Caco-2 (cell line): ENCODE results near the gene MEF2C. TPM values are rescaled to one million over a fixed set of nuclear protein-coding genes. Genes with fewer than 3 reads are reported as not detected.

Experiments
- BruUV-seq: library from RNA; stranded (reverse); fragments of 400-500 nt; replicated peaks from 2 replicates; lab custom pipeline; 2021; lab: Mats Ljungman, UMichigan
- CTCF ChIA-PET: fragments of 300-600 bp; sonication (Branson Sonifier 250); formaldehyde crosslinking; loops from one replicate; lab custom pipeline; 2022; ENCODE audit warnings: antibody characterized with exemption; lab: Charles Lee
- POLR2A ChIA-PET: fragments of 300-600 bp; sonication (Branson Sonifier 250); formaldehyde crosslinking; loops from one replicate; lab custom pipeline; 2022; ENCODE audit warnings: antibody characterized with exemption; lab: Charles Lee
- DNase-seq, 2 experiments: peaks; one replicate each; pipeline versions ENCODE4 v3.0.0 to v3.0.0-alpha.2; 2020 to 2022
- H3K27me3 ChIP-seq: replicated peaks from 2 replicates; pipeline ENCODE4 v1.6.0; 2011; ENCODE audit warnings: low read length; ENCODE audit not compliant: control insufficient read depth, insufficient read depth
- H3K36me3 ChIP-seq: 2 replicates; pipeline ENCODE4 v1.5.1; 2011; ENCODE audit warnings: low read length; ENCODE audit not compliant: control insufficient read depth, insufficient read depth
- H3K4me1 ChIP-seq: fragments of 250-450 bp; sonication (Bioruptor Pico); 2 replicates; pipeline ENCODE4 v1.5.1; 2020; ENCODE audit warnings: mild to moderate bottlenecking
- H3K4me3 ChIP-seq: 2 replicates; pipeline ENCODE4 v1.5.1; 2011; ENCODE audit warnings: low read depth, mild to moderate bottlenecking, control low read depth, low read length
- H3K9me3 ChIP-seq: fragments of 250-450 bp; sonication (Bioruptor Pico); 2 replicates; pipeline ENCODE4 v1.5.1; 2020; ENCODE audit warnings: mild to moderate bottlenecking, moderate library complexity
- H3K27ac Mint-ChIP-seq: one replicate; pipeline ENCODE4 v1.8.0; 2022; ENCODE audit warnings: mixed read lengths; ENCODE audit not compliant: unreplicated experiment
- H3K27me3 Mint-ChIP-seq: one replicate; pipeline ENCODE4 v1.8.0; 2022; ENCODE audit warnings: mixed read lengths; ENCODE audit not compliant: insufficient read depth, unreplicated experiment
- H3K36me3 Mint-ChIP-seq: one replicate; pipeline ENCODE4 v1.8.0; 2022; ENCODE audit warnings: mild to moderate bottlenecking, mixed read lengths; ENCODE audit not compliant: insufficient read depth, unreplicated experiment
- H3K4me1 Mint-ChIP-seq: one replicate; pipeline ENCODE4 v1.8.0; 2022; ENCODE audit warnings: low read depth, mixed read lengths; ENCODE audit not compliant: unreplicated experiment
- H3K4me3 Mint-ChIP-seq: one replicate; pipeline ENCODE4 v1.8.0; 2022; ENCODE audit warnings: mild to moderate bottlenecking, moderate library complexity, mixed read lengths; ENCODE audit not compliant: unreplicated experiment
- H3K9me3 Mint-ChIP-seq: one replicate; pipeline ENCODE4 v1.8.0; 2022; ENCODE audit warnings: mixed read lengths; ENCODE audit not compliant: unreplicated experiment
- CTCF ChIP-seq, 2 experiments: fragments of 200-600 bp in 1 of 2; IDR thresholded peaks; 1 replicate in 1 of 2; 2 replicates in 1 of 2; pipeline versions ENCODE4 v1.5.1 to v1.8.0; 2011 to 2022; ENCODE audit warnings: antibody characterized with exemption in 1 of 2, control low read depth in 1 of 2, inconsistent platforms in 1 of 2, low read depth in 1 of 2, low read length in 1 of 2, mild to moderate bottlenecking in 1 of 2, moderate library complexity in 1 of 2; ENCODE audit not compliant: insufficient read depth in 1 of 2, severe bottlenecking in 1 of 2, unreplicated experiment in 1 of 2
- intact Hi-C: fragments of 100-400 bp; cut with micrococcal nuclease; formaldehyde crosslinking; loops from one replicate; pipeline ENCODE4 v1.10.0; 2022; ENCODE audit not compliant: unreplicated experiment
- total RNA-seq: library from RNA; stranded (reverse); gene quantifications from 2 replicates; pipeline ENCODE4 v1.2.3, GENCODE V29; 2022

Gene MEF2C
- total RNA-seq, 1 experiment from 2014 or later = 1.5 TPM

GRCh38 chr5:88831816-88832215, 51.2 kb downstream of the MEF2C start:
- Histone ChIP-seq H3K27me3 (no peaks in the 10 kb centered on the region), H3K4me1 (0 out of 2 replicates have a peak, but pooled peaks cover 3% of the 10 kb centered on the region), H3K36me3 (no peaks in the 10 kb centered on the region), H3K9me3 (no peaks in the 10 kb centered on the region), H3K4me3 (no peak overlapping the region)
- no peaks in the 10 kb centered on the region for H3K27me3 Mint-ChIP-seq
- no peaks in the 10 kb centered on the region for H3K9me3 Mint-ChIP-seq
- ChIA-PET POLR2A (no interaction called here), CTCF (no interaction called here)
- H3K4me1 Mint-ChIP-seq = no peaks in the 10 kb centered on the region
- H3K27ac Mint-ChIP-seq = no peak overlapping the region
- no peak for TF ChIP-seq CTCF (IDR thresholded peaks at IDR 0.05; ENCODE audit: insufficient read depth in 1 of 2, low read depth in 1 of 2, low read length in 1 of 2, severe bottlenecking in 1 of 2, unreplicated experiment in 1 of 2)
- no peaks in the 10 kb centered on the region for H3K36me3 Mint-ChIP-seq
- BruUV-seq = no TSS peak
- no peak for DNase-seq
- H3K4me3 Mint-ChIP-seq = no peak overlapping the region
- intact Hi-C loops = no loop called here

DNA sequence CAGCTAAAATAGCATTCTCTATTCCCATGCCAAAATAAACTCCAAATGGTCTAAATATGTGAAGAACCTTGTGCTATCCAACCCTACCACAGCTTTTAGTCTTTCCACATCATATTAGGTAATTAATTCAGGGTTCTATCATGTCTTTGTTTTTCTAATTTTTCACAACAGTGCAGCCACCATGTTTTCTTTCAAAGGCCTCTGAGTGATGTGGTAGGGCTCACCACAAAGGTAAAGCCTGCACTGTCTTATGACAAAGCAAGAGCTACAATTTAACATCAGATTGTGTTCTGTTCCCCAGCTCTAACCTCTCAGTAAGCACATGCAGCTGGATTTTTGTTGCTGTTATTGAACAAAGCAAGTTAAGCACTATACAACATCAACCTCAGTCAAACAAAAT, 52.4 kb downstream of the MEF2C start:
- no peak overlapping the region for H3K4me3 Mint-ChIP-seq
- ChIA-PET CTCF (no interaction called here), POLR2A (no interaction called here)
- H3K27me3 ChIP-seq = no peaks in the 10 kb centered on the region
- H3K27me3 Mint-ChIP-seq = no peaks in the 10 kb centered on the region
- no TSS peak for BruUV-seq
- H3K4me1 Mint-ChIP-seq = peaks cover 6% of the 10 kb centered on the region
- no peaks in the 10 kb centered on the region for H3K36me3 Mint-ChIP-seq
- H3K4me1 ChIP-seq = 0 out of 2 replicates have a peak, but pooled peaks cover 3% of the 10 kb centered on the region
- H3K9me3 Mint-ChIP-seq = no peaks in the 10 kb centered on the region
- intact Hi-C loops = no loop called here
- H3K4me3 ChIP-seq = no peak overlapping the region
- no peaks in the 10 kb centered on the region for H3K36me3 ChIP-seq
- TF ChIP-seq CTCF (IDR thresholded peaks at IDR 0.05; ENCODE audit: insufficient read depth in 1 of 2, low read depth in 1 of 2, low read length in 1 of 2, severe bottlenecking in 1 of 2, unreplicated experiment in 1 of 2) = no peak
- DNase-seq = no peak
- no peak overlapping the region for H3K27ac Mint-ChIP-seq
- no peaks in the 10 kb centered on the region for H3K9me3 ChIP-seq

- no peak overlapping the region for H3K27ac Mint-ChIP-seq
- intact Hi-C loops = no loop called here
- no peak for DNase-seq
- no peaks in the 10 kb centered on the region for H3K36me3 ChIP-seq
- H3K4me1 Mint-ChIP-seq = peaks cover 7% of the 10 kb centered on the region
- no peaks in the 10 kb centered on the region for H3K9me3 Mint-ChIP-seq
- no peaks in the 10 kb centered on the region for H3K36me3 Mint-ChIP-seq
- no peaks in the 10 kb centered on the region for H3K27me3 Mint-ChIP-seq
- POLR2A ChIA-PET = no interaction called here
- no peaks in the 10 kb centered on the region for H3K27me3 ChIP-seq
- no TSS peak for BruUV-seq
- H3K4me3 Mint-ChIP-seq = no peak overlapping the region
- 0 out of 2 replicates have a peak, but pooled peaks cover 3% of the 10 kb centered on the region for H3K4me1 ChIP-seq
- H3K4me3 ChIP-seq = no peak overlapping the region
- no peak for TF ChIP-seq CTCF (IDR thresholded peaks at IDR 0.05; ENCODE audit: insufficient read depth in 1 of 2, low read depth in 1 of 2, low read length in 1 of 2, severe bottlenecking in 1 of 2, unreplicated experiment in 1 of 2)
- CTCF ChIA-PET = no interaction called here
- H3K9me3 ChIP-seq = no peaks in the 10 kb centered on the region
Measured at GRCh38 chr5:88829775-88830174, 53.2 kb downstream of the MEF2C start.
